Colon (tissue), 2 donors: ENCODE measurements around the gene CABLES1.

Source experiments
- FAIRE-seq: peaks from 2 replicates; lab custom pipeline; 2012; peaks lifted over from hg19 to GRCh38; lab: Jason Lieb, UNC
- donor health status: control.
- donor health status: control.

Gene CABLES1

DNA sequence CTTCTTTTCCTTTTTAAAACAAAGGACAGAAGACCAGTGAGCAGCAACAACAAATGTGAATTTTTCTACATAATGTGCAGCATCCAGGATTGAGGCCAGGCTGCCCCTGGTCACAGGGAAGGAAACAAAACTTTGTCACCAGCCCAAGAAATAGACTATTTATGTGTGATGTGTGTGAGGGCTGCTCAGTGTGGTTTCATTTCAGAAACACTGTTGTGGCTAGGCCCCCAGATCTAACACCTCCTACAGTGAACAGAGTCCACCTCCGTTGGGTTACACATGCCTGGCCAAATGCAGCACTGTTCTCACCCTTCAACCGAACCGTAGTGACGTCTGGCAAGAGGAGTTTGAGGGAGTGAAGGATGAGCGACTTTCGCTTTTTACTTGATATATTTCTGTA is 171.5 kb downstream of the CABLES1 start:
- FAIRE-seq, result no peak

DNA sequence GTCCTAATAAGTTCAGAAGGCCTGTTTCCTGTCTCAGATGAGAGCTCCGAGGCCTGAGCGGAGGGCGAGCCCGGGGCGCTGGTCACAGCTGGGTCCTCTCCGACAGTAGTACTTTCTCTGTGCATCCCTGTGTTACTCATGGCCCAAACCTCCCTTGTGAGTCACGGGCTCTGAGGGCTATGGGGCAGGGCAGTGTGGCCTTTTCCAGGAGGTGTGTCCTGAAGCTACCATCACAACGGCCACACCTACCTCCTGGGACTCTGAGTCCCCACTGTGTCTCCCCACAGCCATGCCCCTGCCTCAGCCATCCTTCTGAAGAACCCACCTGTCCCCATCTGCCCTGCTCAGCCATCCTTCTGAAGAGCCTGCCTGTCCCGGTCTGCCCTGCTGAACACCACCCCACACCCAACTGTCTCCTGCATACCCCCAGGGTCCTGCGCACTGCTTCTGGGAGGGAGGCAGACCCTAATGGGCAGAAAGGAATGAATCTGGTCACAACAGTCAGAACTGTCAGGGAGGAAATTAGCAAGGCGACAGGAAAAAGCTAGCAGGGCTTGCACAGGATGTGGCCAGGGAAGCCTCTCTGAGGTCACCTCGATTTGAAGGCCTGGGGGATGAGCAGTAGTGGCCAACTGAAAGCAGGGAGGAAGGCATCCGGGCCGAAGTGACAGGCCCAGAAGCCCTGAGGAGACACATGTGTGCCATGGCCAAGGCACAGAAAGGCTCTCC is 172.4 kb downstream of the CABLES1 start:
- no peak for FAIRE-seq
